Testis (tissue), 3 donors: Measurements from ENCODE around the gene PSMB10. TPM values are rescaled to one million over a fixed set of nuclear protein-coding genes. Genes with fewer than 3 reads are reported as not detected.

ENCODE experiments used
- DNase-seq: peaks from one replicate; pipeline ENCODE4 v3.0.0-alpha.2; 2019
- H3K27ac ChIP-seq, 2 donors: fragments of 200-600 bp; sonication (generic); one replicate each; pipeline ENCODE4 v1.5.1; 2019
- H3K27me3 ChIP-seq: fragments of 200-600 bp; sonication (generic); one replicate; pipeline ENCODE4 v1.5.1; 2019
- H3K36me3 ChIP-seq: fragments of 200-600 bp; sonication (generic); one replicate; pipeline ENCODE4 v1.5.1; 2017; ENCODE audit warnings: low read depth; ENCODE audit errors: missing control alignments
- H3K4me1 ChIP-seq: fragments of 200-600 bp; sonication (generic); one replicate; pipeline ENCODE4 v1.5.1; 2019
- H3K4me3 ChIP-seq, 2 donors: fragments of 200-600 bp; sonication (generic); one replicate each; pipeline ENCODE4 v1.5.1; 2017 to 2019
- H3K9me3 ChIP-seq: fragments of 200-600 bp; sonication (generic); one replicate; pipeline ENCODE4 v1.5.1; 2017
- CTCF ChIP-seq, 3 experiments: fragments of 450-650 bp in 2 of 3; fragments of 200-600 bp in 1 of 3; sonication (generic) in 1 of 3; IDR thresholded peaks; one replicate each; pipeline ENCODE4 v1.5.1; 2016 to 2019; ENCODE audit warnings: antibody characterized with exemption in 3 of 3, mild to moderate bottlenecking in 2 of 3, moderate library complexity in 1 of 3
- POLR2A ChIP-seq: fragments of 450-650 bp; IDR thresholded peaks from one replicate; pipeline ENCODE4 v1.6.1; 2017; ENCODE audit warnings: antibody characterized with exemption, mild to moderate bottlenecking, moderate library complexity
- WGBS, 2 donors: methylation state at CpG; one replicate each; pipeline ENCODE4 v1.1.5; 2018; 5-methylcytosine and 5-hydroxymethylcytosine counted together
- intact Hi-C: fragments of 100-400 bp; cut with DNase I; formaldehyde crosslinking; loops from one replicate; pipeline ENCODE4 v1.15.1; 2023; ENCODE audit warnings: low total_unique reads
- polyA plus RNA-seq: library from polyadenylated mRNA; stranded (reverse); fragments of 350-450 nt; fragmentation: Illumina TruSeq; extraction: RNeasy Lipid Tissue Mini Kit (QIAGEN cat#74804); gene quantifications from one replicate; pipeline ENCODE4 v1.2.3, GENCODE V29; 2014; ENCODE audit warnings: low read depth, low replicate concordance; ENCODE audit not compliant: insufficient read depth
- total RNA-seq, 2 donors: library from RNA; depleted of rRNA; stranded (reverse); fragments of >200 nt; gene quantifications; one replicate each; pipeline ENCODE4 v1.2.3, GENCODE V29; 2016

PSMB10 gene
- total and polyA plus RNA-seq, 3 donors from 2014 or later = 13.2 to 49.1 (median 14.2) TPM

GRCh38 chr16:67969254-67970039 is 32.8 kb upstream of the PSMB10 start:
- 20 to 31% methylated on average over 36 to 40 of the region's 40 CpGs for WGBS, 2 donors
- H3K27ac ChIP-seq = peak overlapping the region; percentile 75 to 94
- no peaks in the 10 kb centered on the region for H3K36me3 ChIP-seq
- intact Hi-C loops = no loop called here
- no peaks in the 10 kb centered on the region for H3K9me3 ChIP-seq
- H3K27me3 ChIP-seq = no peaks in the 10 kb centered on the region
- DNase-seq = no peak
- peaks cover 20% of the 10 kb centered on the region for H3K4me1 ChIP-seq
- H3K4me3 ChIP-seq = peak overlapping the region; percentile 82 to 89
- no peak for TF ChIP-seq CTCF (IDR thresholded peaks at IDR 0.05)
- no peak for TF ChIP-seq POLR2A

GRCh38 chr16:67968400-67969253 is 32.0 kb upstream of the PSMB10 start, which contains the start of gene SLC12A4:
Gene SLC12A4, minus strand, starts transcription at chr16:67968637. Its CDS starts 84 bp downstream, at chr16:67968553.
- intact Hi-C loops = no loop called here
- 0 to 1% methylated on average over 13 to 53 of the region's 78 CpGs for WGBS, 2 donors
- peak; percentile 84 for DNase-seq
- no peak for TF ChIP-seq CTCF (IDR thresholded peaks at IDR 0.05)
- peak; percentile 56 for TF ChIP-seq POLR2A
- peak within 1 kb of the TSS; percentile 85 to 94 for H3K27ac ChIP-seq
- peaks cover 20% of the 10 kb centered on the region for H3K4me1 ChIP-seq
- peak within 1 kb of the TSS; percentile 82 to 89 for H3K4me3 ChIP-seq
- H3K9me3 ChIP-seq = no peaks in the 10 kb centered on the region
- no peaks in the 10 kb centered on the region for H3K36me3 ChIP-seq
- H3K27me3 ChIP-seq = no peaks in the 10 kb centered on the region

GRCh38 chr16:67967958-67968399 is 31.3 kb upstream of the PSMB10 start:
- Histone ChIP-seq H3K4me3 (peak overlapping the region; percentile 82 to 89), H3K9me3 (no peaks in the 10 kb centered on the region), H3K4me1 (peaks cover 23% of the 10 kb centered on the region), H3K36me3 (no peaks in the 10 kb centered on the region), H3K27ac (peak overlapping the region; percentile 85 to 94), H3K27me3 (no peaks in the 10 kb centered on the region)
- no peak for DNase-seq
- 1% methylated on average over 30 of the region's 45 CpGs; no CpG with 5 or more reads in 1 of the 2 donors for whole genome bisulfite sequencing, 2 donors
- TF ChIP-seq POLR2A (no peak), CTCF (IDR thresholded peaks at IDR 0.05) (no peak)
- intact Hi-C loops = no loop called here

- peak overlapping the region; percentile 85 to 94 for H3K27ac ChIP-seq
- no peaks in the 10 kb centered on the region for H3K27me3 ChIP-seq
- H3K4me1 ChIP-seq = peaks cover 23% of the 10 kb centered on the region
- TF ChIP-seq POLR2A (no peak), CTCF (IDR thresholded peaks at IDR 0.05) (no peak)
- H3K4me3 ChIP-seq = peak overlapping the region; percentile 82 to 89
- no peak for DNase-seq
- H3K9me3 ChIP-seq = no peaks in the 10 kb centered on the region
- 11 to 18% methylated on average over 11 to 18 of the region's 18 CpGs for WGBS, 2 donors
- no peaks in the 10 kb centered on the region for H3K36me3 ChIP-seq
- intact Hi-C loops = no loop called here
These were observed 30.7 kb upstream of the PSMB10 start for GRCh38 chr16:67967183-67967957.
